GM12872 (cell line): ENCODE data around the gene AADAC.

Source experiments
- CTCF ChIP-seq: IDR thresholded peaks from 3 replicates; pipeline ENCODE4 v1.5.1; 2011; ENCODE audit warnings: low read depth, mild to moderate bottlenecking, low read length, moderate library complexity; ENCODE audit not compliant: insufficient read depth

The AADAC gene

DNA sequence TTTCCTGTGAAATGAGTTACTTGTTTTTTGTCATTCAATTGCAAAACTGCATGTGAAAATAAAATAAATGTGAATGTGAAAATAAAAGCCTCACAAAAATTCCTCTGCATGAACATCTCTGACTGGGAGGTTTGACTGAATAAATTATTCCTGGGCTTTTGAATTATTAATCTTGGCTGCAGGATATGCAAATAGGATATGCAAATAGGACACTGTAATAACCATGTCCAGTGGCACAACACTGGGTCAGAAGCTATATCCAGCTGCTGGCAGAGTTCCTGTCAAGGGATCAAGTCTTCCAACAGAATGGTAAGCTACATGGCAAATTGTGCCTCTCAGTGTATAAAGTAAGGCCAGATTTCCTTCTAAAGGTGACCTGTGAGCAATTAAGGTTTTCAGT lies 59.5 kb downstream of the AADAC start, which contains the start of gene SUCNR1:
TSS of gene SUCNR1 (plus strand) at position 246 of the 400 bp plus-strand sequence. CDS start 6,250 bp downstream, outside the sequence.
- TF ChIP-seq CTCF, result no peak

- no peak for TF ChIP-seq CTCF
Measured at GRCh38 chr3:151875759-151876158, 61.8 kb downstream of the AADAC start.

DNA sequence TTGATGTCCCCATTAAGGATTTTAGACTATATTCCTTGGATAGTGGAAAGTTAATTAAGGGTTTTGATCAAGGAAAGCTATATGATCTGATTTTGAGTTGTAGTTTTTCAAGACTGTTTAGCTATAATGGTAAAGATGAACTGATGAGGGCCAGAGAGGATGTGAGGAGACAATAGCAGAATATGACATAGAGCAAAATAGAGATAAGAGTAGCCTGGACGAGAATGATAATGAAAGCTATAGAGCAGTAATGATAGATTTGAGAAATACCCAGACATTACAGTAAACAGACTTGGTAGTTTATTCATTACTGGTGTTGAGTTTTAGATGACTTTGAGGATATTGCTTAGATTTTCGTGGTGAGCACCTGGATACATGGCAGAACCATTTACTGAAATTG lies 63.4 kb downstream of the AADAC start:
- no peak for TF ChIP-seq CTCF
